G401.6 (cell line): ENCODE data around the gene PNCK.

Experiments used
- FAIRE-seq: peaks from 2 replicates; lab custom pipeline; 2012; peaks lifted over from hg19 to GRCh38; lab: Jason Lieb, UNC

Gene PNCK

GRCh38 chrX:153657161-153657560 lies 16.5 kb downstream of the PNCK start:
- no peak for FAIRE-seq

GRCh38 chrX:153653556-153653955 lies 20.1 kb downstream of the PNCK start:
- peak; percentile 69 for FAIRE-seq

- FAIRE-seq, result no peak
Measured at GRCh38 chrX:153651540-153652079, 22.0 kb downstream of the PNCK start.

- no peak for FAIRE-seq
Measured at GRCh38 chrX:153650959-153651358, 22.7 kb downstream of the PNCK start.

- no peak for FAIRE-seq
Measured at GRCh38 chrX:153649915-153650782, 23.5 kb downstream of the PNCK start.

- no peak for FAIRE-seq
Measured at GRCh38 chrX:153649178-153649914, 24.3 kb downstream of the PNCK start.

- FAIRE-seq, result no peak
Measured at GRCh38 chrX:153648358-153649177, 25.0 kb downstream of the PNCK start.

GRCh38 chrX:153647461-153648357 lies 25.9 kb downstream of the PNCK start:
- FAIRE-seq, result no peak

- FAIRE-seq, result no peak
Measured at GRCh38 chrX:153646620-153647373, 26.8 kb downstream of the PNCK start, which contains the start of gene DUSP9. TSS of gene DUSP9 (plus strand) at chrX:153647203. CDS start at chrX:153647954, 751 bp downstream.

- no peak for FAIRE-seq
Measured at GRCh38 chrX:153645921-153646488, 27.6 kb downstream of the PNCK start.

GRCh38 chrX:153645151-153645550 lies 28.5 kb downstream of the PNCK start:
- FAIRE-seq, result no peak

- no peak for FAIRE-seq
Measured at GRCh38 chrX:153644356-153645125, 29.1 kb downstream of the PNCK start.

- no peak for FAIRE-seq
Measured at GRCh38 chrX:153643431-153644351, 29.9 kb downstream of the PNCK start.

GRCh38 chrX:153642655-153643430 lies 30.8 kb downstream of the PNCK start:
- FAIRE-seq, result no peak

- FAIRE-seq, result no peak
Measured at GRCh38 chrX:153642051-153642654, 31.5 kb downstream of the PNCK start.

- FAIRE-seq, result no peak
Measured at GRCh38 chrX:153641627-153642026, 32.0 kb downstream of the PNCK start.
